HL-60/S4 treated with retinoic acid at 250 ng/mL for 4 days and 3 days (cell line): ENCODE measurements around the gene GDF2.

Source experiments
- in situ Hi-C: fragments of 300-500 bp; cut with MboI; formaldehyde crosslinking; loops from 2 replicates; pipeline ENCODE4 v1.7.0; 2022; ENCODE audit warnings: low sequenced_read_pairs

The GDF2 gene

DNA sequence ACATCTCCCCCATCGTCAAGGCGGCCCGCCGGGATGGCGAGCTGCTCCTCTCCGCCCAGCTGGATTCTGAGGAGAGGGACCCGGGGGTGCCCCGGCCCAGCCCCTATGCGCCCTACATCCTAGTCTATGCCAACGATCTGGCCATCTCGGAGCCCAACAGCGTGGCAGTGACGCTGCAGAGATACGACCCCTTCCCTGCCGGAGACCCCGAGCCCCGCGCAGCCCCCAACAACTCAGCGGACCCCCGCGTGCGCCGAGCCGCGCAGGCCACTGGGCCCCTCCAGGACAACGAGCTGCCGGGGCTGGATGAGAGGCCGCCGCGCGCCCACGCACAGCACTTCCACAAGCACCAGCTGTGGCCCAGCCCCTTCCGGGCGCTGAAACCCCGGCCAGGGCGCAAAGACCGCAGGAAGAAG lies 12.2 kb upstream of the GDF2 start:
- in situ Hi-C loops, result no loop called here

DNA sequence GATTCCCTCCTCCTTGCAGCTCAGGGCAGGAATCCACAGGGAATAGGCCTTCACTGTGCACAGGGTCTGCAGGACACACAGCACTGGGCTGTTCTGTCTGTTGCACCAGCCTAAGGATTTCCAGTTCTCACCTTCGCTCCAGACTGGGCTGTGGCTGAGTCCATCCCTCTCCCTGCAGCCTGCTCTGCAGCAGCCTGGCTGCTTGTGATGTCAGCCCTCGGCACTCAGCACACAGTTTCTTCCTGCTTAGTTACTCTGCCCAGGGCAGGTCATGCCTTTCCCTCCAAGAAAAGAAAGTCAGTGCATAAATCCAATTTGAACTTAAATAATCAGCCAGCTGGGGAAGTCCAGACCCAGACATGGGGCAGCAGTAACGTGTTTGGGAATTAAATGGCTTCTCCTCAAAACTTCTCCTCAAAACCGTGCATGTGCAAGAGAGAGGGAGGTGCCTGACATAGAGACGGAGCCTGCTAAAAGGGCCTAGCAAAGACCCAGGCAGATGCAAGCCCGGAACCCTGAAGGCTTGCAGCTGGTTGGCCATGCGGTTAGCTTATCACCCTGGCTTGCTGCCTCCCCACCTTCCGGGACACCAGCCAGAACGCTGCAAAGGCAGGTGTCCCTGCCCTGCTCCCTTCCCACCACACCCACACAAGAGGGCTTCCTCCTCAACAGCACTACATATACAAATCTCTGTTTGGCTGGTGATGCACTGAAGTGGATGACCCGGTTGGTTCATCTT lies 10.9 kb upstream of the GDF2 start:
- in situ Hi-C loops, result no loop called here

DNA sequence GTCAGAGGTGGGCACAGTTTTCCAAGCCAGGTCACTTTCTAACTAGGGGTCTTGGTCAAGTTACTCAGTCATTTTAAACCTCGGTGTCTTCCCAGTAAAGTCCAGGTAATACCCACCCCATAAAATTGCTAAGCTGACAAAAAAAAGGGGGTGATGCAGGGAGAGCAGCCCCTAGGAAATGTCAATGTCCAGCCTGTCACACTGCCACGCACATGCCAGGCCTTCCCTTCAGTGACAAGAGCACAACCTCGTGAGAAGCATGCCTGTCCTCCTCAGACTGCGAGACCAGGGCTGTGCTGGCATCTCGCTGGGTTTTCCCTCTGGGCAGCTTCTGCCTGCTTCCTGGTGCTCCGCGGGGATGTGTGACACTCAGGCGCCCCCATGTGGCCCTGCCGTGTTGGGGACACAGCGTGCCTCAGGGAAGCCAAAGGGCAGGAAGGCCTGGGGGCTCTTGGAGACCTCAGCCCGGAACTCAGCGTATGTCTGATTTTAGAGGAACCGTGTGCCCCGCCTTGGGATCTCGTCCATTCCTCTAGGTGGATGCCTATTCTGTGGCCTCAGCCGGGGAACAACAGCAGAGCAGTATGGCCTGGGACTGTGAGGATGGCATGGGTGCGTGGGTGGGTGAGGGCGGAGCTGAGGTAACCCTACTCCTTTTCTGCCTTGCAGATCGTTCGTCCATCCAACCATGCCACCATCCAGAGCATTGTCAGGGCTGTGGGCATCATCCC lies 10.2 kb upstream of the GDF2 start:
- in situ Hi-C loops, result no loop called here

DNA sequence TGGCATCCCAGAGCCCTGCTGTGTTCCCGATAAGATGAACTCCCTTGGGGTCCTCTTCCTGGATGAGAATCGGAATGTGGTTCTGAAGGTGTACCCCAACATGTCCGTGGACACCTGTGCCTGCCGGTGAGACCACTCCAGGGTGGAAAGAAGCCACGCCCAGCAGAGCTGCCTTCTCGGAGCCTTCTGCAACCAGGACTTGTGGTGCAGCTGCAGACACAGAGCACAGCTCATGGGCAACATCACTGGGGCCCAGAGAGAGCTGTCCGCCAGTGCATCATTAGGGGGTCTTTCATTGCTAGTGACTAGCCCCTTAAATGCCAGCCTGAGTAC lies 9.6 kb upstream of the GDF2 start:
- in situ Hi-C loops, result no loop called here

DNA sequence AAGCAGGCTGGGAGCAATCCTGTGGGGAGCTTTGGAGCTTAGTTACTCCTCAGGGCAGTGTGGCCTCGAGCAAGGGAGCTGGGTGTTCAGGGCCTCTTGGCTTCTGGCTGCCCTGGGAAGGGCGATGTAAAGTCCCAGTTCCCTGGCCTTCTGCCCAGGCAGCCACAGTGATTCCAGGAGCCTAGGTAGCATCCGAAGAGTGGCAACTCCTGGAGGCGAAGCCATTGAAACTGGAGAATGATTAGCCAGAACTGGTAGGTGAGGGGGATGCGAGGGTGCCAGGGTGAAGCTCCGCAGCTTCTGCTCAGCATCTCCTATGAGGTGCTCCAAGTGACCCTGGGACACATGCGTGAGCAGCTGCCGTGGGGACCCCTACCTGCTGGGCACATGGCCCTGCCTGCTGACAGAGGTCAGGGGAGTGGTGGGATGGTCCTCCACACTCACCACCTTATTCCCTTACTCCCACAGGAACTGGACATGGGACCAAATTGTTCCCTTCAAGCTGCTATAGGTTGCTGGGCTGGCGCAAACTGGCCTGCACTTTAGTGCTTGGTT lies 7.8 kb upstream of the GDF2 start:
- in situ Hi-C loops, result no loop called here

DNA sequence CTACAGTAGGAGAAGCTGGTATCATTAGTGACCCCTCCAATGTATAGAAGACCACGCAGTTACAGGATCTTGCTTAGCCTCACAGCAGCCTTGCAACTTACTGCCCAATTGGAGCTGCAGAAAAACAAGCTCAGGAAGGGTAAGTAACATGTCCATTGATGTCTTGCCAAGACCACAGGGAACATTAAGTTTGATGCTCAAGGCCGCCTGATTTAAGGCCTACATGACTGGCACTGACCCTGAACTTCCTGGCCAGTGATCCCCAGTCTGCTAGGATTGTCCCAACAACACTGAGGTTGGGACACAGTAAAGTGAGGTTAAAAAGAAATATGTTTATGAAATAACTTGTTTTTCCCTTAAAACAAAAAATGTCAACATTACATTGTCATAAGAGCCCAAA lies 6.8 kb upstream of the GDF2 start:
- in situ Hi-C loops, result no loop called here

DNA sequence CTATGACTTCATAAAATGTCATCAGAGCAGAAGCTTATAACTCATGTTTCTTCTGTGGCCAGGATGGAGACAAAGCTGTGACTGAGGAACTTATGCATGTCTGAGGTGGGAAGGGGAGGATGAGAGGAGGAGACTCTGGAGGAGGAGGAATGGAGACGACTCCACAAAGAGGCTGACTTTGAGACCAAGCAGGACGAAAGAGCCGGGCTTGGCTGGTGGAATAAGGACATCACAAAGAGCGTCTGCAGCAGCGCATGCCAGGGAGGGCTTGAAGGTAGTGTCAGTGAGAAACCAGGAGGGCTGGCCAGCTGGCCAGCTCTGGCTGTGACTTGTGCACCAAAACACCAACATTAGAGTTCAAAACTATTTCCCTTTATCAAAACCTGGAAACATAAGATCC lies 6.1 kb upstream of the GDF2 start:
- in situ Hi-C loops, result no loop called here

DNA sequence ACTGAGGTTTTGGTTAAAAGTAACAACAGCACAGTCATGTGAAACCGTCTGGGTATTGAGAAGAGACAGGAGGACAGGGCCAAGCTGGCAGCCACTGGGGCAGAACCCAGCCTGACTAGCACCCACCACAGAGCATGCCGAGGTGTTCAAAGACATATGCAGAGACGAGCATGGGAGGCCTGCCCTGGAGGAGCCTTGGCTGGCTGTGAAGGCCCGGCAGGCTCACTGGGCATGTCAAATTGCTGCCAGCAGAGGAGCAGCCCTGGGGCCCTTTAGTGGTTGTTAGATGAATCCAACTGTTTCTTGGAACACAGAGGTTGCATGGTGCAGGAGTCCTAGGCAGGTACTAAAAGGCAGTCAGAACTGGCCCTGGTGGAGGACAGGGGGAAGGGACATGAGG lies 5.0 kb upstream of the GDF2 start:
- in situ Hi-C loops, result no loop called here

DNA sequence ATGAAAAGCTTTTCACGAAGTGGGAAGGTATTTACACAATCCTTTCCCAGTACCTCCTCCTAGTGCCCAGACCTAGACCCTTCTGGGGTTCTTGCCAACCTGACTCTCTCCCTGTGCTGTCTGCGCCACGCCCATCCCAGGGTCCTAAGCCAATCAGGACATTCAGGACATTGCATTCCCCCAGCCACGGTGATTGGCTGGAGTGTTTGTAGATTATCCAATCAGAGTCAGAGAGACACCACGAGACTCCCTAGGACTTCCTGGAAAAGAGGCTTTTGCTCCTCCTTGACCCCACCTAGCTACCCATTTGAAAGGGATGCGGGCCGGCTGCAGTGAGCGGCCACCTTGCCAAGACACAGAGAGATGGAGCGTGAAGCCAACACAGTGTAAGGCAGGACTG lies 3.5 kb upstream of the GDF2 start:
- in situ Hi-C loops, result no loop called here

DNA sequence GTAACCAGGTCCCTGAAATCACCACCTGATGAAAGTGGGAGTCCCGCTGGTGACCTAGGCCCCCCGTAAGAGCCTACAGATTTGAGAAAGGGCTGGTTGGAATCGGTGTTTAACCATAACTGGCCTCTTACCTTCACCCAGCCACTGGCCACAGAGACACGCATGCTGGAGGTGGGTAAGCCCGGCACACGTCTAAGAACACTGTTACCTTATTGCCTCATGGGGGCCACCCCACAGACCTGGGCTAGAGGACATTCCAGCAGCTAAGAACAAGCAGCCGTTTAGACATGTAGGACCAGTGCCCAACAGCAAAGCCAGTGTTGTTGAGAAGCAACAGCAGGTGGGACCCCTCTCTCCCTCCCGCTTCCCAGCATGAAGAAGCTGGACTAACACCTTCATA lies 2.5 kb upstream of the GDF2 start:
- in situ Hi-C loops, result no loop called here

DNA sequence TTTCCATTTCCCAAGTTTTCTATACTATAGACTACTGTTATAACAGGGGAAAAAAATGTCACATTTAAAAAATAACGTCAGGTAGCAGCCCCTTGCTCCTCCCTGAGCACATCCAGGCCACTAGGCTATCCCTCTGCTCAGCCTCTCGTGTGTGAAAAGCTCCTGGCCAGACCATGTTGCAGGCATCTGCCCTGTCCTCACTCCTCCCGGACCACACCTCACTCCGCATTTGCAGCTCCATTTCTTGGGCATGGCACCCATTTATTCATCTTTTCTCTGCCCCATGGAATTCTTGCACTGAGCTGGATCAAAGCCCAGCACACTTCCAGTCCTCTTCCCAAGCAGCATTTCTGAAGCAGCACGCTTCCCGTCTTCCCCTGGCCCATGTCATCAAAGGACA lies 1.4 kb upstream of the GDF2 start:
- in situ Hi-C loops, result no loop called here

DNA sequence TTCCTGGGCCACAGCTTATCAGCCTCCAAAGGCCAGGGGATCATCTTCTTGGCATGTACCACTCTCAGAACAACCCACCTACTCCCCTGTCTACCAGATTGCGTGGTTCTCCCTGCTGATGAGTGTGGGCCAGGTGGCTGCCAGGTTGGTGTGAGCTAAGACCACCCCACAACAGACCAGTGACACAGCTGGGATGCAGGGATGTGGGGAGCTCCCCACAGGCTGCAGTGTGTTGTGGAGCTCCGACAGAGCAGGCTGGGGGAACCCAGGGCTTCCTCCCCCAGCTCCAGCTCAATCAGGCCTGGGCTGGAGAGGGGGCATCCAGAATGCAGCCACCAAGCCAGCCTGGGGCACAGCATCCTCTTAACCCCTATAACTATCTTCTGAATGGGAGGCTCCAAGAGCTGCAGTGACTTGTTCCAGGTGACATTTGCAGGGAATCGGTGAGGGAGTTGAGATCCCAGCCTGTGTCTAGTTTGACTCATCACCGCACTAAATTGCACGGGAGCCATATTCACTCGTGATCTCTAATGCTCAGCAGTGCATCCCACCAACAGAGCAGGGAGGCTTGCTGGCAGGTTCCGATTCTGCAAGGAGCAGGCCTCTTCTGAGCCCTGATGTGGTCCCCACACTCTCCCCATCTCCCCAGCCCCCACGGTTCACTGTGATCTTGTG lies 596 bp upstream of the GDF2 start:
- in situ Hi-C loops, result no loop called here

DNA sequence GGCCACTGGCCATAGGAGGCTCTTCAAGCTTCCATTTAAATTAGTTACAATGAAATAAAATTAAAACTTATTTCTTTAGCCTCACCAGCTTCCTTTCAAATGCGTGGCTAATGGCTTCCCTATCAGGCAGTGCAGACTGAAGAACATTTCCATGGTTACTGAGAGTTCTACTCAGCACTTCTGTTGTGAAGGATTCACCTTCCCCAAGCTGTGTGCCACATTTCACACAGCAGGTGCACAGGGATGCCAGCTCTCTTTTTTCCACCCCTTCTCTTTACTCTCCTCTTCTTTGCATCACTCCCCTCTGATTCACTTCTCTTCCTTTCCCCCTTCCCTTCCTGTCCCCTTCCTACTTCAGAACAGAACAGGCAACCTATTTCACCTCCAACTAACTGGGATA lies 833 bp downstream of the GDF2 start:
- in situ Hi-C loops, result no loop called here

DNA sequence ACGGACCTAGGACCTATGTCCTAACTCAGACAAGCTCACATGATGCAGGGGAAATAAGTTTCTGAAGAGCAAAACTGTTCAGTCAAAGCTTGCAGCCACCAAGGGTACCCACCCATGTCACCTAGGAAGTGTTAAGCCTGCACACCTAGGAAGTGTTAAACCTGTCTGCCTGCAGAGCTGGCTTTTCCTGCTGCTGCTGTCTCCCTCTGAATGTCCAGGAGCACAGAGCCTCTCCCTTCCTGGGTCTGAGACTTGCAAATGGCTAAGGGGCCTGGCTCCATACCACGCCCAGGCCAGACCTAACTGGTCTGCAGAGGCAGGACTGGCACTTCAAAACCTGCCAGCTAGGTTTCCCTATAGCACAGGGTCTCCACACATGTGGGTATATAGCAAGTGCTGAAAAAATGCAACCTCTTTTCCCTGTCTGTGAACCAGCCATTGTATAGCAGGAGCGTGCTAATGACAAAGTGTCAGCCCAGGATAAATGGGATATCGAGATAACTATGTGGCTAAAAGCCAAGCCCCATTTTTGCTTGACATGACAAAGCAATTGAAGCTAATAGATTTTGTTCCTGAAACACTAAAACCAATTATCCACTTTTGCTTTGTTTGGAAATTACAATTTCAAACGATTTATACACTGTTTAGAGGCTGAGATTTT lies 1.5 kb downstream of the GDF2 start:
- in situ Hi-C loops, result no loop called here

DNA sequence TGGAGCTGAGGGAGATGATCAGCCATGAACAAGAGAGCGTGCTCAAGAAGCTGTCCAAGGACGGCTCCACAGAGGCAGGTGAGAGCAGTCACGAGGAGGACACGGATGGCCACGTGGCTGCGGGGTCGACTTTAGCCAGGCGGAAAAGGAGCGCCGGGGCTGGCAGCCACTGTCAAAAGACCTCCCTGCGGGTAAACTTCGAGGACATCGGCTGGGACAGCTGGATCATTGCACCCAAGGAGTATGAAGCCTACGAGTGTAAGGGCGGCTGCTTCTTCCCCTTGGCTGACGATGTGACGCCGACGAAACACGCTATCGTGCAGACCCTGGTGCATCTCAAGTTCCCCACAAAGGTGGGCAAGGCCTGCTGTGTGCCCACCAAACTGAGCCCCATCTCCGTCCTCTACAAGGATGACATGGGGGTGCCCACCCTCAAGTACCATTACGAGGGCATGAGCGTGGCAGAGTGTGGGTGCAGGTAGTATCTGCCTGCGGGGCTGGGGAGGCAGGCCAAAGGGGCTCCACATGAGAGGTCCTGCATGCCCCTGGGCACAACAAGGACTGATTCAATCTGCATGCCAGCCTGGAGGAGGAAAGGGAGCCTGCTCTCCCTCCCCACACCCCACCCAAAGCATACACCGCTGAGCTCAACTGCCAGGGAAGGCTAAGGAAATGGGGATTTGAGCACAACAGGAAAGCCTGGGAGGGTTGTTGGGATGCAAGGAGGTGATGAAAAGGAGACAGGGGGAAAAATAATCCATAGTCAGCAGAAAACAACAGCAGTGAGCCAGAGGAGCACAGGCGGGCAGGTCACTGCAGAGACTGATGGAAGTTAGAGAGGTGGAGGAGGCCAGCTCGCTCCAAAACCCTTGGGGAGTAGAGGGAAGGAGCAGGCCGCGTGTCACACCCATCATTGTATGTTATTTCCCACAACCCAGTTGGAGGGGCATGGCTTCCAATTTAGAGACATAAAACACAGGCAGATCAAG lies 3.3 kb downstream of the GDF2 start:
- in situ Hi-C loops, result no loop called here

DNA sequence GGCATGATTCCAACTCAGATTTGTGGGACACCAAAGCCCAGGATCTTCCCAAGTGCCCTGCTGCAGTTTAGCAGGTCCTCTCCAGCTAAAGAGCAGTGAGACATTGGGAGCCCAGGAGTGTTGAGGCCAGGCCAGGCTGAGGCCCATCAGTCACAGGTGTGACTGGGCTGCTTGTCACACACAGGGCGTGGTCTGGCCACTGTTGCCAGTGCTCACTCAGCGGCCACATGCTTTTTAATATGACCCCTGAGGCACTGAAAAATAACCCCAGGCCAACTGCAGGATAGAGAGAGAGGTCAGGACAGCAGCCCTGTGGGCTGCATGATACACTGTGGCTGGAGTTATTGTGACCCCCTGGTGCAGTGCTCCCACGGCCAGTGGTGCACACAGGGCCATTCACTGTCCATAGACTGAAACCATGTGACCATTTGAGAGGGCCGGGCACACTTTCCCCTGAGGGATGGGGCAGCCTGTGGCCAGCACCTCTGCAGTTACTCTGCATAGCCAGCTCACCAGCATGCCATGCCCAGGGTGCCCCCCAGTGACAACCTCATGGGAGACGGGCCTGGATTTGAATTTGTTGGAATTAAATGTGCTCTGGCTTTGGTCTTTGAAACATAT lies 4.2 kb downstream of the GDF2 start:
- in situ Hi-C loops, result no loop called here

DNA sequence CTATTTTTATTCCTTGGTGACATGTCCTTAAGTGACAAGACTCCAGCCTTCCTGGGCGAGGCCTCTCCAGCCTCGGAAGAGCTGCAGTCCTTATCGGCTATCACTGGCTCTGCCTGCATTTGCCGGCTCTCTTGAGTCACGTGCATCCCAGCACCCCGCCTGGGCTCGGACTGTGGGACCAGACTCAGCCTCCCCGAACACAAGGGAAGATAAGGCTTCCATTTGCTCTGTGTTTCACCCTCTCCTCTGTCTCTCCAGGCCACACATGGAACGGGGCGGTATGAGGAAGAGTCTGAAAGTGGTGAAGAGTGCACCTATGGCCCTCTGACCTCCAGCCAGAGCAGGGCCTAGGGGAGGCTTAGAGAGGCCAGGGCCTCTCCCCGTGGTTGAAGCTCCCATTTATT lies 4.7 kb downstream of the GDF2 start:
- in situ Hi-C loops, result no loop called here

DNA sequence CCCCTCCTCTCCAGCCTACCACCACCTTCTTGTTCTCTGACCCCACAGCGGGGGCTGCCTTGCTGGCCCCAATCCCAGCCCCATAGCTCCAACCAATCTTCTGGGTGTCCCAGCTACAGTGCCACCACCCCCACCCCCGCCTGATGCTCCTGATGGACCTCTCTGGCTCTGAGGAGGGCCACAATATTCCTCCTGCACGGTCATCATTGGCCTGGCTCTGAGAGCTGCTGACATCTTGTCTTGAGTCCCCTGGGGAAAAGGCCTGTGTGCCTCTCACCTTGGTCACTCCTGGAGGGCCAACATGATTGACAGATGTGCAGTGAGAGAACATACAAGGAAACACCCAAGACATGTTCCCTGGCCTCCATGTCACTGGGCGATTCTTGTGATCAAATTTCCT lies 7.6 kb downstream of the GDF2 start:
- in situ Hi-C loops, result no loop called here

DNA sequence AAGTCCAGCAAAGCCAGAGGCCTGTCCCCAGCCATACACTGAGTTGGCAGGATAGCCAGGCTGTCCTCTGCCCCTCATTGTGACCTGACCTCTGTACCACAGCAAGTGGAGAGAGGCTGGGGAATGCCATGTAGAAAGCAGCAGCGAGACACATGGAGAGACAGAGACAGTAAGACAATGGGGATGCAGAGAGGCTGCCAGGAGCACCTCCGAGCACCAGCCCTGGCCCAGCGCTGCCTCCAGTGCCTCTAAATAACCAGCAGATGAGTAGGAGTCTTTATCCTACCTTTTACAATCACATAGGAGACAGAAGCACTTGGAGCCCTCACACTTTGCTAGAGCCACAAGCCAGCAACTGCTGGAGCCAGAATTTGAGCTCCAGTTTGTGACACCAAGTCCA lies 8.1 kb downstream of the GDF2 start:
- in situ Hi-C loops, result no loop called here

DNA sequence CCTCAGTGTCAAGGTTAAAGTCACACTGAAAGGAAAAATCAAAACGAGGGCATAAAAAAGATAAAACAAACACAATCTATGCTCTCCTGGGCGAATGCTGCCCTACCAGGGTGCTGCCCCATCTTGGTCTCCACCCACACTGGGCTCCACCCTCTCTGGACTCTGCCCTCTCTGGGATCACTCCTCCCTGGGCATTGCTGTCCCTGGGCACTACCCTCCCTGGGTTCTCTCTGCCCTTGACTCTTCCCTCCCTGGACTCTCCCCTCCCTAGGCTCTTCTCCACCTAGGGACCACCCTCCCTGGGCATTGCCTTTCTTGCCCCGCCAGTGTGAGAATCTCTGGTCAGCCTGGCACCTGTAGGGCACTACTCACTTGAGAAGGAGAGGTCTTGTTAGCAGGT lies 8.6 kb downstream of the GDF2 start:
- in situ Hi-C loops, result no loop called here
